NT2/D1 (cell line): Measurements from ENCODE around the gene NPEPPS.

Experiments used
- SUZ12 ChIP-seq: IDR thresholded peaks from 2 replicates; pipeline ENCODE4 v1.6.1; 2011; ENCODE audit not compliant: insufficient read length, insufficient read depth; ENCODE audit errors: extremely low read depth
- YY1 ChIP-seq: IDR thresholded peaks from 2 replicates; pipeline ENCODE4 v1.6.1; 2011; ENCODE audit not compliant: insufficient read length, insufficient read depth
- ZNF274 ChIP-seq: IDR thresholded peaks from 2 replicates; pipeline ENCODE4 v1.6.1; 2011; ENCODE audit warnings: mild to moderate bottlenecking, low read depth, low read length

- no peak for TF ChIP-seq ZNF274
- TF ChIP-seq YY1: no peak
- no peak for TF ChIP-seq SUZ12
These were observed 102.1 kb downstream of the NPEPPS start for GRCh38 chr17:47632991-47633390.
